GM18508 (cell line): Measurements from ENCODE around the gene RFT1.

Source experiments
- ATAC-seq: cut with Tn5 transposase; IDR thresholded peaks from one replicate; pipeline ENCODE4 v1.9.1; 2021; ENCODE audit warnings: moderate number of reproducible peaks; ENCODE audit not compliant: insufficient read depth, unreplicated experiment

The RFT1 gene

DNA sequence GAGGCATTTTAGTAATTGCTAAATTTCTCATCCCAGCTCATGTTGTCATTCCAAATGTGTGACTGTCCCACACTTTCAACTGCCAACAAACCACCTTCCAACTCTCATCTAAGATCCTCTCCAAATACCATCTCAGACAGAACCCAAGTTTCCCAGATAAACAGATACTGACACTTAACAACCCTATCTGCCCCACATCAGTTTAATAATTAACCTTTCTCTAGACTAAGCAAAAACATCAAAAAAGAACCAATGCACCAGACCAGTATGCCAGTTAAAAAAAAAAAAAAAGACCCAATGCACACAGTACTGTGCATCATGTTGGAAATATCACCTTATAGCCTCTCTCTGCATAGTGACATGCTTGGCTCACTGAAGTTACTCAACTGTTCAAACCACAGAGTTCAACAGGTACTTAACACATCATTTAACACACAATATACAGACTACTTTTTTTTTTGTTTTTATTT lies 89.8 kb downstream of the RFT1 start:
- ATAC-seq, result no peak

DNA sequence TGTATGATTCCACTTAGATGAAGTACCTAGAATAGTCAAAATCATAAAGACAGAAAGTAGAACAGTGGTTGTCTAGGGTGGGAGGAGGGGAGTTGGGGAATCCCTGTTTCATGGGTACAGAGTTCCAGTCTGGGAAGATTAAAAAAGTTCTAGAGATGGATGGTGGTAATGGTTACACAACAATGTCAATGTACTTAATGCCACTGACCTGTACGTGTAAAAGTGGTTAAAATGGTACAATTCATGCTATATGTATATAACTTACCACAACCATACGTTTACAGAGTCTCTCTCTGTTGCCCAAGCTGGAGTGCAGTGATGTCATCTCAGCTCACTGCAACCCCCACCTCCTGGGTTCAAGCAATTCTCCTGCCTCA lies 90.9 kb downstream of the RFT1 start:
- no peak for ATAC-seq

GRCh38 chr3:53038679-53039375 lies 91.4 kb downstream of the RFT1 start:
- no peak for ATAC-seq
